IPS-18c (cell line): ENCODE measurements around the gene PSMG2.

Source experiments
- H3K4me3 ChIP-seq: 2 replicates; pipeline ENCODE4 v1.7.0; 2013; ENCODE audit warnings: low read depth, mild to moderate bottlenecking, low read length, moderate library complexity; ENCODE audit not compliant: insufficient read depth
- H3K9me3 ChIP-seq: one replicate; pipeline ENCODE4 v1.6.1; 2013; ENCODE audit warnings: mild to moderate bottlenecking, low read length, moderate library complexity; ENCODE audit not compliant: control insufficient read depth, insufficient read depth

Gene PSMG2, protein sequence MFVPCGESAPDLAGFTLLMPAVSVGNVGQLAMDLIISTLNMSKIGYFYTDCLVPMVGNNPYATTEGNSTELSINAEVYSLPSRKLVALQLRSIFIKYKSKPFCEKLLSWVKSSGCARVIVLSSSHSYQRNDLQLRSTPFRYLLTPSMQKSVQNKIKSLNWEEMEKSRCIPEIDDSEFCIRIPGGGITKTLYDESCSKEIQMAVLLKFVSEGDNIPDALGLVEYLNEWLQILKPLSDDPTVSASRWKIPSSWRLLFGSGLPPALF

DNA sequence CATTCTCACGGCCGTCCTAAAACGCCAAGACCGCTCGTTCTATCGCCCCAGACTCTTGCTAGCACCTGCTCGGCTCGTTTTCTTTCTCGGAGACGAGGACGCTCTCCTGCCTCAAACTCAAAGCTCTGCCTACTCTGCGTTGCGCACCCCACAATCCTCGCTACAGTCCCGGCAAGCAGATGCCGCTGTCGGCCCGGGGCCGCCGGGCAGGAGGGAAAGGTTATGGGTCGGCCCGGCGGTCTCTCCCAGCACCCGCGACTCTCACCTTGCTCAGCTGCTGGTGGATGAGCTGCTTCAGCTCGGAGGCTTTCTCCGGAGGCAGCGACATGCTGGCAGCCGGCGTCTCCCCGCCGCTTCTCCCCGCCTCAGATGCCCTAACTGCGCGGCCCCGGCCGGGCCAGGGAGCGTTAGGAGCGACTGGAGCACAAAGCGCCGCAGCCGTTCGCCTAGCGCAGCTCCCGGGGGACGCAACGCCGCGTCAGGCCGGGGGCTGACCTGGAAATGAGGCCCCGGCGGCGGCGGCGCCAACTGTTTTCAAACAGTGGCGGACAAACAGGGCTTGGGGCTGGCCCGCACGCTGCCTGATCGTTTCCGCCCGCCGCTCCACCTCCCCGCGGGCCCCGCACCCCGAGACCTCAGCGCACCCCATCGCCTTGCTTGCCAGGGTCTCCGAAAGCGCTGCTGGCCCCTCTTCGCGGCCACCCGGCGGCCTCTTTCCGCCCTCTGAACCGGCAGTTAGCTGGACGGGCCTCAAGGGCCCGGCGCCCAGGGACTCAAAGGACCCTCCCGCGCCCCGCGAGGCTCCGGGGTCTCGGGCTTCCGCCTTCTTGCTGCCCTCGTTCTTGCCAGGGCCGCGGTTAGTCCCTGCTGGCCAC lies at the start of gene PSMG2, which contains the start of gene CEP76:
Gene PSMG2, plus strand, starts transcription at position 822 of the 875 bp plus-strand sequence. CDS start 66 bp downstream, outside the sequence.
Gene CEP76, minus strand, starts transcription at position 503 of the 875 bp plus-strand sequence. Its CDS starts 175 bp downstream, at position 328.
- H3K9me3 ChIP-seq: no peaks in the 10 kb centered on the region
- H3K4me3 ChIP-seq: peak within 1 kb of the TSS; percentile 80

DNA sequence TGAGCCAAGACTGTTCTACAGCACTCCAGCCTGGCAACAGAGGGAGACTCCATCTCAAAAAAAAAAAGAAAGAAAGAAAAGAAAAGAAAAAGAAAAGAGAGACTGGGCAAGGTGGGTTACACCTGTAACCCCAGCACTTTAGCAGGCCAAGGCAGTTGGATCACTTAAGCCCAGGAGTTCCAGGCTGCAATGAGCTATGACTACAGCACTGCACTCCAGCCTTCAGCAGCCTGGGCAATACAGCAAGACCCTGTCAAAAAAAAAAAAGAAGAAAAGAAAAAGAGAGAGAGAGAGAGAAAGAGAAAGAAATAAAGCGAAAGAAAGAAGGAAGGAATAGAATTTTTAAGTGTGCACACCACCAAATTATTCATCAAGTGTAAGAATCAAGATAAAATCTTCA lies 47.9 kb upstream of the PSMG2 start:
- Histone ChIP-seq H3K4me3 (no peak overlapping the region), H3K9me3 (peaks cover 2% of the 10 kb centered on the region)

DNA sequence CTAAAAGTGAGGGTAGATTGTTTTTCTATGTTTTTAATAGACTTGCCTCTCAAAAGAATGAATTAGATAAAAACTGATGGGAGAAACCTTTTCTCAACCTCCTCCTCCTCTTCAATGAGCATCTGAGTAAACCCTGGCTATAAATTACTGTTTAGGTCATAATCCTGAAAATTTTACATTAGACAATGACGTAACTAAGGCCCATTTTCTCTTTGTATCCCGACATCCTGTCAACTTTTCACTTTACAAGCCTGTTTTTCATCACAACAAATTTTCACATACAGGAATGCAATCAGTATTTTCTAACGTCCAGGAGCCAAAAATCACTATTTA lies 46.3 kb upstream of the PSMG2 start:
- peak overlapping the region; percentile 67 for H3K4me3 ChIP-seq
- H3K9me3 ChIP-seq: peaks cover 2% of the 10 kb centered on the region

DNA sequence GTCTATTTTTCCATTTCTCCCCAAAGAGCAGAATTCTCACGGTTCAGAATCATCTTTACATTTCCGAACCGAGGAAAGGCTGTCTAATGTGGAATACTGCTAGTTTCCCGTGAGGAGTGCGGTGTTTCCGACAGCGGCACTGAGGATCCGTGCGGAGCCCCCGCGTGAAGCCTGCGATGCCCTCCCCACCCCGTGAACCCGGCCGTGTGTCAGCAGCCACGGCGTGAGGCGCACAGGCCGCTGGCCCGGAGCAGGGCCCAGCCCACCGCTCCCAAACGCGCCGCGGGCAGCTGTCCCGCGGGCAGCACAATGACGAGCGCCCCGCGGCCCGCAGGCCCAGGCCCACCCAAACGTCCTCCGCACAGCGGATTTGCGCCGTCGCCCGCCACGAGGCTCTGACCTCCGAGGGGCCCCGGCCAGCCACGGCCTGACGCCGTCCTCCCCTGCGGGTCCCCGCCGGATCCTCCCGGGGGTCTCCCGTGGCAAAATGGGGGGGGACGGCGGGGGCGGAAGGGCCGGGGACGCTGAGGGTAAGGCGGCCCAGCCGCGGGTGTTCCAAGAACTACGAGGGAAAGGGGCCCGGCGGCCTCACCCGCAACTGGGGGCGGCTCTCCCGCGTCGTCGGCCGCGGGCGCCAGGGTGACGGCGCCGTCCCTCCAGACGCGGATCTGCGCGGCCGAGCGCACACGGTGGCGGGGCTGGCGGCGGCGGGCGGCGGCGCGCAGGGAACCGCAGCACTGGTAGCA lies 45.7 kb upstream of the PSMG2 start:
- Histone ChIP-seq H3K9me3 (peaks cover 2% of the 10 kb centered on the region), H3K4me3 (peak overlapping the region; percentile 67)

DNA sequence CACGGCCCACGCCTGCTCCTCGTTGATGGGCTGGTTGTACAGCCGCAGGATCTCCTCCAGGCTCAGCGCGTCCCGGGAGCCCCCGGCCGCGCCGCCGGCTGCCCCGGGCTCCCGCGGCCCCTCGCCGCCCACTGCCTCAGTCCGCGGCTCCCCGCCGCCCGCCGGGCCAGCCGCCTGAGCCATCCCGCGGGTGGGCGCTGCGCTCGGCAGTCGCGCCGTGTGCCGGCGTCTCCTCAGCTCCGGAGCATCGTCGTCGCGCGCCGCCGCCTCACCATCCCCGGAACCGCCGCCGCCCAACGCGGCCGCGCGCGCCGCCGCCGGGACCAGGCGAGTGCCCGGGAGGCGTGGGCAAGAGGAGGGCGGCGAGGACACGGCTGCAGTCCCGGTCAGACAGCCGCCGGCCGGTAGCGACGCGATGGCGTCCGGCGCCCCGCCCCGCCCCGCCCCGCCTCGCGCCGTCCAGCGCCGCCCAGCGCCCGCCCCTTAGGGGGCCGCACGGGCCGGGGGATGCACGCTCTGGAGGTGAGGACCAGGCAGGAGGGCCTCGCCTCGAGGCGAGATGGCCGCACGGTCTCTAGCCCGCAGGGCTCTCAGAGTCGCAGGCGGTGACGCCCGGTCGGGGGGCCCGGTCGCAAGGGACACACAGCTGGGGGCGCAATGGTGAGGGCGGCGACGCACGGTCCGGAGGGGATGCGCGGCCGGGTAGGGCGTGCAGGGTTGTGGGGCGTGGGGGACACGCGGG lies 45.0 kb upstream of the PSMG2 start, which contains the start of gene SPIRE1:
Gene SPIRE1, minus strand, starts transcription at position 424 of the 742 bp plus-strand sequence. Its CDS starts 241 bp downstream, at position 183.
- H3K9me3 ChIP-seq: peaks cover 2% of the 10 kb centered on the region
- peak within 1 kb of the TSS; percentile 67 for H3K4me3 ChIP-seq

DNA sequence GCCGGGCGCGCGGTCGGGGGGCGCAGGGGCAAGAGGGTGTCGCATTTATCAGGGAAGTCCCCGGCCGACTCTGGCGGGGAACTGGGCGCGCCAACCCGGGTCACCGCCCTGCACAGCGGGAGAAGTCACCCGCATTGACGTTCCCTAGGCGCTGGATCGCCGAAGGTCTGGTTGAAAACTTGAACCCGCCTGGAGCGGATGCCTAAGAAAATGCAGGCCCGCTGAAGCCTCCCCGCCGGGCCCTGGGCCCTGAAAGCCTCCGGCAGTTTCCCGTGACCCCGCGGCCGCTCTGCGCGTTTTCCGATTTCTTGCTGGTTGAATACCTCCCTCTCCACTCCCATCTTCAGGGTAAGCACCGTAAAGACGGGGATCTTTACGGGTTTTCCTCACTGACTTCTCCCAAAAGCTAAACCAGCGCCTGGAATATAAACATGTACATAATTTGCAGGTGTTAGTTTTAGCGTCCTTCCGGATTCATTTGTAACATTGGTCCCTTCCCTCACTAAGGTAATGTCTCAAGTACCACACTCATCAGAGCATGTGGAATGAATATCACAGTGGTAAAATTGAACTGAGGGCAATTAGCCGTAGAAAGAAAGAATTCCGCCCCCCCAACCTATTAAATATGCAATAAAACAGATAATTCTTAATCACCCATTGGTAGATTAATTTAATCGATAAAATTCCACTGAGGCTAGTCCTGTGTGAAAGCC lies 44.3 kb upstream of the PSMG2 start:
- peak overlapping the region; percentile 67 for H3K4me3 ChIP-seq
- no peaks in the 10 kb centered on the region for H3K9me3 ChIP-seq

DNA sequence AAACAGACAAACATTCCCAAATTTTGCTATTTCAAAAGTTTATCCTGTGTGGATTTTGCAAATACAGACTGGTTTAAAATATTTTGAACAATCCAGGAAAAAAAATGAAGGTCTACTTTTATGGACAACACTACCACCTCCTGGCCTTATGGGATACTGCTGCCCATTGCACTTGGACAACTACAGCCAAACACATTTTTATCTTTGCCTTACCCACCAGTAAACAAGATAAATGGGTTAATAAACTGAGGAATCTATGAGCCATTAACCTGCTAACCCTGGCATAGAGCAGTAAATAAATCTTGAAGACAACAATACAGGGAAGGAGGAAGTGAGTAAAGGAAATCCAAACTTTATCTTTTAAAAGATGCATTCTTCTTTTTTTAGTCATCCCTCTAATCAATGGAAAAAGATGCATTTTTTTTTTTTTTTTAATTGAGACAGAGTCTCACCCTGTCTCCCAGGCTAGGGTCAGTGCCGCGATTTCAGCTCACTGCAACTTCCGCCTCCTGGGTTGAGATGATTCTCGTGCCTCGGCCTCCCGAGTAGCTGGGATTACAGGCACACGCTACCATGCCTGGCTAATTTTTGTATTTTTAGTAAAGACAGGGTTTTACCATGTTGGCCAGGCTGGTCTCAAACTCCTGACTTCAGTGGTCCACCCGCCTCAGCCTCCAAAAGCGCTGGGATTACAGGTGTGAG lies 42.8 kb upstream of the PSMG2 start:
- H3K4me3 ChIP-seq: no peak overlapping the region
- no peaks in the 10 kb centered on the region for H3K9me3 ChIP-seq

DNA sequence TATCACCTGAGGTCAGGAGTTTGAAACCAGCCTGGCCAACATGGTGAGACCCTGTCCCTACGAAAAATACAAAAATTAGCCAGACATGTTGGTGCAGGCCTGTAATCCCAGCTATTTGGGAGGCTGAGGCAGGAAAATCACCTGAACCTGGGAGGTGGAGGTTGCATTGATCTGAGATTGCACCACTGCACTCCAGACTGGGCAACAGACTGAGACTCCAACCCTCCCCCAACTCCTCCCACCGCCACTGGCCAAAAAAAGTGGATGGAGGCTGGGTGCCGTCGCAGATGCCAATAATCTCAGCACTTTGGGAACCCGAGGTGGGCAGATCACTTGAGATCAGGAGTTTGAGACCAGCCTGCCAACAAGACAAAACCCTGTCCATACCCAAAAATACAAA lies 34.8 kb upstream of the PSMG2 start:
- Histone ChIP-seq H3K4me3 (no peak overlapping the region), H3K9me3 (no peaks in the 10 kb centered on the region)

DNA sequence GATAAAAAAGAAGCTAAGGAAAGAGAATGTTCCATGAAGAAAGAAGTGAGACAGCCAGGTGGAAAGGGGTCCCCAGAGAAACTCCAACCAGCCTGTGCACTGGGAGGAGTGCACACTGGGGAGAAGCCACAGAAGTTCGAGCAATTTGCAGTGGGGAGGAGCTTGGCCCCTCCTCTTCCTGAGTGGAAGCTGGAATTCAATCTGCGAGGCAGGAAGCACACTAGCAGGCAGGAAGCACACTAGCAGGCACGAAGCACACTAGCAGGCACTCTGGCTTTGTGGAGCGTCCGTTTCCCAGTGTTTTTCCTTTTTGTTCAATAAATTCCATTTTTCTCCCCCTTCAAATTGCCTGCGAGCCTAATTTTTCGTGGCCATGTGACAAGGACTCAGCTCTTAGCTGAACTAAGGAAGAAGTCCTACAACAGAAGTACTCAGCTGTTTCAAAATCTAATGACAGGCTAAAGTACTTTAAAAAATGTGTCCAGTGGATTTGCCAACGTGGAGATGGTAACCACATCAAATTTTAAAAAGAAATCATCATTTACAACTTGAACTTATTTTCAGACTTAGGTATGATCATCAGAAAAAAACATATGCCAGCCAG lies 23.6 kb upstream of the PSMG2 start:
- no peaks in the 10 kb centered on the region for H3K9me3 ChIP-seq
- H3K4me3 ChIP-seq: no peak overlapping the region

DNA sequence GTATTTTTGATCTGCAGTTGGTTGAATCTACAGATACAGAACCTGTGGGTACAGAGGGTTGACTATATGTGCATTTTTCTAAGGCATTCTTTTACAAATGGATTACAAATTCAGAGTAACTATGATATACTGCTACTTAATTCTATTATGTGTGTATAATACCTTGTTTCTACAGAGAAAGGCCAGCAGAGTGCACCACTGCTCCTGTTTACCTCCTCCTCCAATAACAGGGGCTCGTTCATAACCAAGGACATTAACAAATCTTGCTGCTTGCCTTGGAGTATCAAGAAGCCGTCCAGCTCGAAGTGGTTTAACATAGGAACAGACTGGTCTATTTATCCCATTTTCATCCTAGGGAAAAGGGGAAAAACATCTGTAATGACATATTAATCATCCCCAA lies 16.7 kb upstream of the PSMG2 start:
- Histone ChIP-seq H3K4me3 (no peak overlapping the region), H3K9me3 (no peaks in the 10 kb centered on the region)

DNA sequence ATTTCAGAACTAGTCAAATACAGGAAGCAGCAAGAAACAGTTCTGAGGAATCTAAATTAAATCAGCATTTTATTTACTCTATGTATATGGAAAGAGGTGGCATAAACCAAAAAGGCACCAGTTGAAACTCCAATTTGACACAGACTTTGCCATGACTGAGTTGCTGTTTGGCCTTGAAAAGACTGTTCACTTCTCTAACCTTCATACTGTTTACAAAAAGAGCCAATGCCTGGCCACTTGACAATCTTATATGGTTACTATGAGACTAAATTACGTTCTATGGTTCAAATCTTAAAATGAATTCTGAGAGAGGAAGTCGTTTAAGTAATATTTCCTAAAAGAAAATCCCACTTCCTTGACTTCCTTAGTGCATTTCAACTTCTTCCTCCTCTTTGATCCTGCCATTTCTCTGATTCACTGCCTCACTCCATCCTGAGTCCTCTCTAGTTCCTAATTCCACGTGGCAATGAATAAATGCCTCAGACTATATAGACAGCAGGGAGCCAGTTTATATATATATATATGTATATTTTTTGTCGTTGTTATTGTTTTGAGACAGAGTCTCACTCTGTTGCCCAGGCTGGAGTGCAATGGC lies 13.5 kb upstream of the PSMG2 start:
- no peaks in the 10 kb centered on the region for H3K9me3 ChIP-seq

DNA sequence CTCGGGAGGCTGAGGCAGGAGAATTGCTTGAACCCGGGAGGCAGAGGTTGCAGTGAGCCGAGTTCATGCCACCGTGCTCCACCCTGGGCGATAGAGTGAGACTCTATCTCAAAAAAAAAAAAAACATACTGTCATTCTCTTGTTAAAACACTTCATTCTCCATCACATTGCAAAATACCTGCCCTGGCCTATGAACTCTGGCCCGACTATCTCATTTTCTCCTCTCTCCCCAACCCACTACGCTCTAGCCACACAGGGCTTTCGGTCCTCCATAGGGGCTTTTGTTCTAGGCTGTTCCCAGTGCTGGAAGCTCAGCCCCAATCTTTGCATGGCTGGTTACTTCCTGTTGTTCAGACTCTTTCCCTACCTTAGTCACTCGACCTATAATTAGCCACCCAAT lies 10.6 kb upstream of the PSMG2 start:
- no peaks in the 10 kb centered on the region for H3K9me3 ChIP-seq
- H3K4me3 ChIP-seq: no peak overlapping the region

More for the DNA sequence above, 13.5 kb upstream of the PSMG2 start:
- H3K4me3 ChIP-seq: no peak overlapping the region

DNA sequence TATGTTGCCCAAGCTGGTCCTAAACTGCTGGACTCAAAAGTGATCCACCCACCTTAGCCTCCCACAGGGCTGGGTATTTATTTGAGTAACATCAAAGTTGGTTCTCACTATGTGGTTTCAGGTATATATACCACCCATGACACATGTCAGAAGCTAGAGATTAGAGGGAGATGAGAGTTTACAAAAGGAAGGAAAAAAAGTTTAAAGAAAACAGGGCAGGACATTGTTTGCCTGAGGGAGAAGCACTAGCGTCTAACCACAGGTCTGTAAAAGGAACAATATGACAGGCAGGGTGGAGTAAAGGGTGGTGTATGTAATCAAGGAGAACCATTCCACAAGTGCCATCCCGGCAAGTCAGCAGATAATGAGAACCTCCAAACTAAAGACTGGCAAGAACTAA lies 8.8 kb upstream of the PSMG2 start:
- Histone ChIP-seq H3K9me3 (no peaks in the 10 kb centered on the region), H3K4me3 (no peak overlapping the region)

DNA sequence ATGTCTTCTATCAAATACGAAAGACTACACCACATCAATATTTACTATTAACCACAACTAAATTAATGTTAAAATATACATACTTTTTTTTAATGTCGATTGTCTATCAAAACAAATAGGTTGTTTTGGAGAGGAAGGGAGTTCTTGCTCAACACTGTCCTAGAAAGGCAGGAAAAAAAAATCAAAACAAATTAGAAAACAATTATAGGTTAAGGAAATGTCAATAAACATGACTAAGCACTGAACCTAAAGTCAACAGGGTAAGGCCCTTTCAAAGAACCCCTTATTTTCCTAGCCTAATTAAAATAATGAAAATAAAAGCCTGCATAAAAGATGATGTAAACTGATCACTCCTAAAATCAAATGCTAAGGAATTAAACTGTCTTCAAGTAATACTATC lies 3.1 kb upstream of the PSMG2 start:
- no peaks in the 10 kb centered on the region for H3K9me3 ChIP-seq
- no peak overlapping the region for H3K4me3 ChIP-seq

DNA sequence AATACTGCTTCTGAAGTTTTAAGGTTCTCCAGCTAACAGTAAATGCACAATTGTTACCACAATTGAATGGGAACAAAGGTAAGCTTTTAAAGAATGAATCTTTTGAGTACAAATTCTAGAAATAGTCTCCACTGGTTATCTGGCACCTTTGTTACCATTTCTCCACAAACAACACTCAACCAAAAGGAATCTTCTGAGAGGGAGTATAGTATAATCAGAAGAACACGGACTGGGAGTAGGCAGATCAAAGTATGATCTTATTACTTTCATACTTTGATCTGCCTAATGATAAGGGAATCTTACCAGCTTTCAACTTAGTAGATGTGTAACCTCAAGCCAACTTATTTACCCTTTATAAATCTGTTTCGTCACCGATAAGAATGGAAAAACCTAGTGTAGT lies 1.7 kb upstream of the PSMG2 start:
- H3K9me3 ChIP-seq: no peaks in the 10 kb centered on the region
- peak overlapping the region; percentile 80 for H3K4me3 ChIP-seq
